GM18520 (cell line): ENCODE data around the gene DPF1.

Experiments used
- ATAC-seq: cut with Tn5 transposase; IDR thresholded peaks from one replicate; pipeline ENCODE4 v1.9.1; 2021; ENCODE audit not compliant: unreplicated experiment

Gene DPF1

GRCh38 chr19:38221919-38222830, 1.8 kb downstream of the DPF1 start:
- ATAC-seq, result no peak

- ATAC-seq, result no peak
Observed at GRCh38 chr19:38221421-38221820, 2.6 kb downstream of the DPF1 start.

GRCh38 chr19:38219221-38219620, 4.8 kb downstream of the DPF1 start:
- ATAC-seq, result no peak

GRCh38 chr19:38218204-38218603, 5.8 kb downstream of the DPF1 start:
- no peak for ATAC-seq

GRCh38 chr19:38216785-38217641, 7.0 kb downstream of the DPF1 start:
- ATAC-seq, result no peak

GRCh38 chr19:38213911-38214625, 10.0 kb downstream of the DPF1 start:
- ATAC-seq, result peak; percentile 65

- ATAC-seq, result no peak
Observed at GRCh38 chr19:38213469-38213868, 10.6 kb downstream of the DPF1 start.

- ATAC-seq, result no peak
Observed at GRCh38 chr19:38211766-38212165, 12.3 kb downstream of the DPF1 start.

GRCh38 chr19:38211151-38211591, 12.9 kb downstream of the DPF1 start:
- ATAC-seq, result no peak

GRCh38 chr19:38210458-38210987, 13.5 kb downstream of the DPF1 start:
- ATAC-seq, result no peak

- ATAC-seq, result no peak
Observed at GRCh38 chr19:38209671-38210457, 14.2 kb downstream of the DPF1 start.

GRCh38 chr19:38209152-38209551, 14.9 kb downstream of the DPF1 start:
- ATAC-seq, result no peak

- no peak for ATAC-seq
Observed at GRCh38 chr19:38208571-38208970, 15.5 kb downstream of the DPF1 start.

- no peak for ATAC-seq
Observed at GRCh38 chr19:38207543-38207942, 16.5 kb downstream of the DPF1 start.

- ATAC-seq, result no peak
Observed at GRCh38 chr19:38206928-38207327, 17.1 kb downstream of the DPF1 start.

- no peak for ATAC-seq
Observed at GRCh38 chr19:38206006-38206745, 17.8 kb downstream of the DPF1 start.

- no peak for ATAC-seq
Observed at GRCh38 chr19:38204728-38205127, 19.3 kb downstream of the DPF1 start.

GRCh38 chr19:38204096-38204495, 19.9 kb downstream of the DPF1 start:
- ATAC-seq, result no peak

- ATAC-seq, result no peak
Observed at GRCh38 chr19:38203197-38203596, 20.8 kb downstream of the DPF1 start.
